H1 (cell line): Measurements from ENCODE around the gene ZNF18. TPM values are rescaled to one million over a fixed set of nuclear protein-coding genes. Genes with fewer than 3 reads are reported as not detected.
"Not testable (repeated sequence)": the region's sequence is repeated elsewhere in the genome, so short reads cannot be mapped to it uniquely, and the experiment has no call there.

Experiments
- CTCF ChIA-PET: fragments of 300-600 bp; sonication (Branson Sonifier 250); formaldehyde crosslinking; loops from one replicate; lab custom pipeline; 2021; ENCODE audit not compliant: partially characterized antibody; lab: Charles Lee
- POLR2A ChIA-PET: fragments of 300-600 bp; sonication (Branson Sonifier 250); formaldehyde crosslinking; loops from one replicate; lab custom pipeline; 2021; ENCODE audit warnings: inconsistent platforms; ENCODE audit not compliant: partially characterized antibody; lab: Charles Lee
- DNase-seq, 2 experiments: peaks; one replicate each; pipeline versions ENCODE4 v3.0.0 to v3.0.0-alpha.2; 2010 to 2022; ENCODE audit warnings: low spot score in 2 of 2, low read depth in 1 of 2, mixed read lengths in 1 of 2
- FAIRE-seq: peaks from 2 replicates; lab custom pipeline; 2011; peaks lifted over from hg19 to GRCh38; lab: Jason Lieb, UNC
- H2AFZ ChIP-seq: 2 replicates; pipeline ENCODE4 v1.8.1; 2012; ENCODE audit warnings: low read length, inconsistent platforms
- H2AK5ac ChIP-seq: 2 replicates; pipeline ENCODE4 v1.6.1; 2013; ENCODE audit warnings: low read depth, low read length
- H2BK120ac ChIP-seq: replicated peaks from 2 replicates; pipeline ENCODE3; 2013; ENCODE audit warnings: low read depth, low read length, inconsistent platforms
- H2BK12ac ChIP-seq: 2 replicates; pipeline ENCODE4 v1.6.1; 2013; ENCODE audit warnings: low read depth, low read length
- H2BK15ac ChIP-seq: 2 replicates; pipeline ENCODE4 v1.6.1; 2013; ENCODE audit warnings: low read length
- H2BK20ac ChIP-seq: 2 replicates; pipeline ENCODE4 v1.6.1; 2013; ENCODE audit warnings: low read length
- H2BK5ac ChIP-seq: 2 replicates; pipeline ENCODE4 v1.6.1; 2013; ENCODE audit warnings: low read depth, low read length
- H3K14ac ChIP-seq: 2 replicates; pipeline ENCODE4 v1.6.1; 2013; ENCODE audit warnings: inconsistent platforms; ENCODE audit not compliant: insufficient read length
- H3K18ac ChIP-seq: 2 replicates; pipeline ENCODE4 v1.6.1; 2013; ENCODE audit warnings: low read length; ENCODE audit errors: extremely low read depth
- H3K23ac ChIP-seq: 2 replicates; pipeline ENCODE4 v1.6.1; 2013; ENCODE audit warnings: inconsistent platforms; ENCODE audit not compliant: insufficient read length
- H3K23me2 ChIP-seq: 2 replicates; pipeline ENCODE4 v1.6.1; 2013; ENCODE audit warnings: low read depth, low read length
- H3K27ac ChIP-seq: 2 replicates; pipeline ENCODE4 v1.6.1; 2011; ENCODE audit warnings: low read depth, low read length, inconsistent platforms
- H3K27me3 ChIP-seq, 4 experiments: replicated peaks in 1 of 4; 1 replicate in 1 of 4; 2 replicates in 3 of 4; pipeline versions ENCODE4 v1.6.1 to v1.8.1; 2011 to 2013; ENCODE audit warnings: low read length in 3 of 4, mild to moderate bottlenecking in 3 of 4, inconsistent platforms in 2 of 4, mixed read lengths in 2 of 4, moderate library complexity in 1 of 4; ENCODE audit not compliant: control insufficient read depth in 3 of 4, insufficient read depth in 3 of 4; ENCODE audit errors: extremely low read depth in 1 of 4
- H3K36me3 ChIP-seq, 4 experiments: 2 replicates each; pipeline versions ENCODE4 v1.6.1 to v1.8.1; 2011 to 2013; ENCODE audit warnings: mild to moderate bottlenecking in 4 of 4, low read length in 3 of 4, moderate library complexity in 2 of 4, control low read depth in 1 of 4, inconsistent platforms in 1 of 4; ENCODE audit not compliant: insufficient read depth in 4 of 4, control insufficient read depth in 2 of 4
- H3K4ac ChIP-seq: replicated peaks from 2 replicates; pipeline ENCODE3; 2013; ENCODE audit warnings: low read length, low read depth, mixed read lengths, inconsistent platforms; ENCODE audit not compliant: insufficient read length
- H3K4me1 ChIP-seq, 4 experiments: replicated peaks in 1 of 4; 1 replicate in 1 of 4; 2 replicates in 3 of 4; pipeline versions ENCODE4 v1.6.1 to v1.8.1; 2011 to 2013; ENCODE audit warnings: low read length in 3 of 4, inconsistent platforms in 2 of 4, mixed read lengths in 1 of 4; ENCODE audit not compliant: insufficient read depth in 4 of 4, control insufficient read depth in 3 of 4
- H3K4me2 ChIP-seq, 2 experiments: 2 replicates each; pipeline versions ENCODE4 v1.6.1 to v1.8.1; 2011 to 2013; ENCODE audit warnings: low read depth in 2 of 2, low read length in 2 of 2, control low read depth in 1 of 2, inconsistent platforms in 1 of 2, mild to moderate bottlenecking in 1 of 2; ENCODE audit not compliant: insufficient read depth in 1 of 2
- H3K4me3 ChIP-seq, 4 experiments: fragments of 200-600, 300-600 bp in 1 of 4; sonication (generic), shearing (Covaris generic), sonication (Bioruptor Twin) in 1 of 4; 2 replicates each; pipeline versions ENCODE4 v1.5.1 to v1.8.1; 2011 to 2016; ENCODE audit warnings: low read length in 4 of 4, low read depth in 3 of 4, control low read depth in 2 of 4, inconsistent platforms in 2 of 4, mild to moderate bottlenecking in 2 of 4, mixed read lengths in 1 of 4, moderate library complexity in 1 of 4; ENCODE audit not compliant: insufficient read depth in 2 of 4; ENCODE audit errors: extremely low read depth in 1 of 4
- H3K56ac ChIP-seq: replicated peaks from 2 replicates; pipeline ENCODE3; 2013; ENCODE audit warnings: low read depth, mild to moderate bottlenecking, mixed read lengths, low read length, inconsistent platforms; ENCODE audit not compliant: insufficient read length
- H3K79me1 ChIP-seq: 2 replicates; pipeline ENCODE4 v1.6.1; 2013; ENCODE audit warnings: low read depth, low read length, control low read depth
- H3K79me2 ChIP-seq, 2 experiments: 2 replicates each; pipeline versions ENCODE4 v1.6.1 to v1.8.1; 2012 to 2013; ENCODE audit warnings: low read length in 2 of 2, mild to moderate bottlenecking in 2 of 2, inconsistent platforms in 1 of 2; ENCODE audit not compliant: insufficient read depth in 2 of 2, control insufficient read depth in 1 of 2
- H3K9ac ChIP-seq, 4 experiments: replicated peaks in 1 of 4; 1 replicate in 1 of 4; 2 replicates in 3 of 4; pipeline versions ENCODE4 v1.6.1 to v1.8.1; 2011 to 2013; ENCODE audit warnings: low read depth in 3 of 4, low read length in 3 of 4, control low read depth in 2 of 4, mild to moderate bottlenecking in 2 of 4, moderate library complexity in 2 of 4, inconsistent platforms in 1 of 4; ENCODE audit errors: extremely low read depth in 1 of 4
- H3K9me3 ChIP-seq, 2 experiments: 2 replicates each; pipeline versions ENCODE4 v1.6.1 to v1.8.1; 2012 to 2013; ENCODE audit warnings: mild to moderate bottlenecking in 2 of 2, moderate library complexity in 2 of 2, control low read depth in 1 of 2, inconsistent platforms in 1 of 2, low read depth in 1 of 2, low read length in 1 of 2, mixed read lengths in 1 of 2; ENCODE audit not compliant: insufficient read depth in 2 of 2
- H4K20me1 ChIP-seq, 2 experiments: replicated peaks in 1 of 2; 2 replicates each; pipeline versions ENCODE3 to v1.8.1; 2011 to 2013; ENCODE audit warnings: inconsistent platforms in 2 of 2, low read length in 2 of 2, mild to moderate bottlenecking in 1 of 2; ENCODE audit not compliant: insufficient read depth in 2 of 2, control insufficient read depth in 1 of 2
- H4K5ac ChIP-seq: 2 replicates; pipeline ENCODE4 v1.6.1; 2013; ENCODE audit warnings: low read length, low read depth, mixed read lengths, inconsistent platforms; ENCODE audit not compliant: insufficient read length
- H4K8ac ChIP-seq: 2 replicates; pipeline ENCODE4 v1.8.0; 2013; ENCODE audit warnings: mild to moderate bottlenecking, moderate library complexity, low read length, inconsistent platforms; ENCODE audit not compliant: insufficient read depth; ENCODE audit errors: extremely low read depth
- H4K91ac ChIP-seq: replicated peaks from 2 replicates; pipeline ENCODE3; 2013; ENCODE audit warnings: low read length, mixed read lengths, inconsistent platforms; ENCODE audit not compliant: insufficient read length
- WGBS, 2 experiments: shearing (Covaris generic) in 1 of 2; methylation state at CpG; one replicate each; pipeline versions ENCODE4 v1.1.6 to v1.1.7; 2013 to 2015; ENCODE audit warnings: low lambda C conversion rate in 2 of 2, mixed read lengths in 2 of 2, inconsistent platforms in 1 of 2, low coverage in 1 of 2, missing lambda C conversion rate in 1 of 2; ENCODE audit not compliant: insufficient replicate concordance in 2 of 2, insufficient coverage in 1 of 2, insufficient read length in 1 of 2; ENCODE audit errors: extremely low coverage in 1 of 2, missing lambda C conversion rate in 1 of 2; 5-methylcytosine and 5-hydroxymethylcytosine counted together
- polyA plus RNA-seq, 7 experiments: library from polyadenylated mRNA; depleted of rRNA in 3 of 7; stranded (reverse) in 5 of 7; unstranded in 2 of 7; fragments of >200 nt in 5 of 7; fragments of 200-250 nt in 2 of 7; gene quantifications; 1 replicate in 5 of 7; 2 replicates in 1 of 7; 4 replicates in 1 of 7; pipeline versions ENCODE4 v1.2.1 to v1.2.3, GENCODE V29; 2011 to 2013; ENCODE audit warnings: missing spikeins in 2 of 7, mixed read lengths in 2 of 7
- total RNA-seq: library from RNA; stranded (reverse); fragmentation: NEBNext Ultra II Directional; extraction: Animal tissue kit (Norgen Biotek cat#: 25700); gene quantifications from 2 replicates; pipeline ENCODE4 v1.2.1, GENCODE V29; 2021

The ZNF18 gene
- total and polyA plus RNA-seq, 2 of the 8 experiments (the other 6 are each of a cell fraction or from before 2014, with no cell fraction given): 3.0 to 9.9 TPM

DNA sequence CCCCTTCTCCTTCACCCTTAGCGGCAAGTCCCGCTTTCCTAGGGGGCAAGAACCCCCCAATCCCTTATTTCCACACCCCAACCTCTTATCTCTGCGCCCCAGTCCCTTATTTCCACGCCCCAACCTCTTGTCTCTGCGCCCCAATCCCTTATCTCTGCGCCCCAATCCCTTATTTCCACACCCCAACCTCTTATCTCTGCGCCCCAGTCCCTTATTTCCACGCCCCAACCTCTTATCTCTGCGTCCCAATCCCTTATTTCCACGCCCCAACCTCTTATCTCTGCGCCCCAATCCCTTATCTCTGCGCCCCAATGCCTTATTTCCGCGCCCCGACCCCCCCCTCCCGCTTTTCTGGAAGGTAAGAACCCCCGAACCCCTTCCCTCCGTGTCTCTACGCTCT, 24.5 kb downstream of the ZNF18 start:
- H3K14ac ChIP-seq, H2BK15ac ChIP-seq, H4K20me1 ChIP-seq, H3K4ac ChIP-seq, H3K79me1 ChIP-seq, H3K79me2 ChIP-seq, H2AK5ac ChIP-seq, H2BK20ac ChIP-seq, H2BK5ac ChIP-seq, H4K8ac ChIP-seq, CTCF ChIA-PET, H2AFZ ChIP-seq, H3K27ac ChIP-seq, H3K23ac ChIP-seq, H3K9me3 ChIP-seq, H3K36me3 ChIP-seq, H2BK120ac ChIP-seq, H3K4me1 ChIP-seq, H3K27me3 ChIP-seq, POLR2A ChIA-PET, H3K23me2 ChIP-seq, H4K5ac ChIP-seq, DNase-seq, H3K9ac ChIP-seq, H3K4me2 ChIP-seq, H3K18ac ChIP-seq, FAIRE-seq, H2BK12ac ChIP-seq, H4K91ac ChIP-seq, H3K56ac ChIP-seq, H3K4me3 ChIP-seq: not testable (repeated sequence)
- WGBS, 2 experiments: 83% methylated on average over 11 of the region's 19 CpGs; no CpG with 5 or more reads in 1 of the 2 experiments
